Effector memory CD4-positive, alpha-beta T cell (primary cell): ENCODE results near the gene ZNF644.
"Not testable (repeated sequence)": the region's sequence is repeated elsewhere in the genome, so short reads cannot be mapped to it uniquely, and the experiment has no call there.

ENCODE experiments used
- DNase-seq, 3 donors: peaks; one replicate each; pipeline ENCODE4 v3.0.0-alpha.2; 2020
- H3K27ac ChIP-seq: 2 replicates; pipeline ENCODE4 v1.7.0; 2013; ENCODE audit warnings: mild to moderate bottlenecking, low read length, moderate library complexity; ENCODE audit not compliant: insufficient read depth, poor library complexity, severe bottlenecking
- H3K27me3 ChIP-seq: replicated peaks from 2 replicates; pipeline ENCODE4 v1.7.0; 2013; ENCODE audit warnings: mild to moderate bottlenecking, low read length; ENCODE audit not compliant: insufficient read depth, control insufficient read depth, poor library complexity, severe bottlenecking
- H3K36me3 ChIP-seq: 2 replicates; pipeline ENCODE4 v1.7.0; 2013; ENCODE audit warnings: mild to moderate bottlenecking, low read length, moderate library complexity; ENCODE audit not compliant: control insufficient read depth, insufficient read depth
- H3K4me1 ChIP-seq: 2 replicates; pipeline ENCODE4 v1.7.0; 2013; ENCODE audit warnings: low read length, mild to moderate bottlenecking; ENCODE audit not compliant: control insufficient read depth, insufficient read depth, poor library complexity, severe bottlenecking
- H3K4me3 ChIP-seq: 2 replicates; pipeline ENCODE4 v1.7.0; 2013; ENCODE audit warnings: low read length, low read depth, mild to moderate bottlenecking; ENCODE audit not compliant: insufficient read depth, poor library complexity, severe bottlenecking
- H3K9me3 ChIP-seq: 2 replicates; pipeline ENCODE4 v1.7.0; 2013; ENCODE audit warnings: mild to moderate bottlenecking, low read length, moderate library complexity; ENCODE audit not compliant: control insufficient read depth

ZNF644 gene

GRCh38 chr1:90922202-90922601 is 99.6 kb downstream of the ZNF644 start:
- Histone ChIP-seq H3K36me3 (peaks cover 4% of the 10 kb centered on the region), H3K4me1 (peaks cover 31% of the 10 kb centered on the region), H3K27ac (no peak overlapping the region), H3K27me3 (no peaks in the 10 kb centered on the region), H3K9me3 (no peaks in the 10 kb centered on the region), H3K4me3 (no peak overlapping the region)
- no peak for DNase-seq

DNA sequence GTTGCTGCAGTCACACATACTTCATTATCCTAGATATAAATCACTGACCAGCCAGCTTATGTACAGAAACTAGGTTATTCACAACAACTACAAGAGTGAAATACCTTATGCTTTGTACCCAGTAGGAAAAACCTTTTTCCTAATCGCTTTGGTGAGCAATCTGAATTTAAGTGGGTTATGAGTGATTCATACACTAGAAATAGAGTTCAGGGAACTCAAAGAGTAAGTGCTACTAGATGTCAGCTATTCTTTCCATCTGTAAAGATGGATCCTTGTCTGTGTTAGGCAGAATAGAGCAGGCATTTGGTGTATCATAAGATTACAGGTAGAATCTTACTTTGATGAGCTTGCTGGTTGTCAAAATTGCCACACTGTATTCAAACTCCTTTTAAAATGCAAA is 101.9 kb downstream of the ZNF644 start:
- no peak overlapping the region for H3K27ac ChIP-seq
- no peaks in the 10 kb centered on the region for H3K27me3 ChIP-seq
- H3K4me3 ChIP-seq = no peak overlapping the region
- H3K4me1 ChIP-seq = peaks cover 22% of the 10 kb centered on the region
- DNase-seq = no peak
- H3K36me3 ChIP-seq = peaks cover 14% of the 10 kb centered on the region
- H3K9me3 ChIP-seq = no peaks in the 10 kb centered on the region

DNA sequence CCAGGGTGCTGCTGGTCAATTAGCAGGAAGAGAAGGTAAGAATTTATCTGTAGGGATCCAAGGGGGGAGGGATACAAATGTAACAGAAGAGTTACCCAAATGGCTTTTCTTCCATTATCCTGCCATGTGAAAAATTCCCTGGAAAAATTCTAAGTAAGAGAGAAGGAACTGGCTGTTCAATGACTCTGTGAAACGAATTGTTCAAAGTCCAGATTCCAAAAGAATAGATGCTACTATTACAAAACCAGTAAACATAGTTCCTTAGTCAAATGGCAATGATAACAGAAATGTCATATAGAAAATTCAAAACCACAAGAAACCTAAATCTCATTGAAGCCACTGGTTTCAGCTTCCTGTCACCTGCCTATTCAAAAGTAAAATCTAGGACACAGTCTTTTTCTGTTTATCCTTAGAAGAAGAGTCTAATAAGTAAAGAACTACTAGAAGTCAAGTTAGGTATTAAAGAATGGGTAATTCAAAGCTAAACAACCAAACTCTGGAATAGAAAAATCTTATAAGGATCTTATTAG is 102.6 kb downstream of the ZNF644 start:
- DNase-seq = no peak
- no peaks in the 10 kb centered on the region for H3K27me3 ChIP-seq
- no peak overlapping the region for H3K27ac ChIP-seq
- H3K4me1 ChIP-seq = peaks cover 22% of the 10 kb centered on the region
- no peak overlapping the region for H3K4me3 ChIP-seq
- no peaks in the 10 kb centered on the region for H3K9me3 ChIP-seq
- H3K36me3 ChIP-seq = peaks cover 17% of the 10 kb centered on the region

DNA sequence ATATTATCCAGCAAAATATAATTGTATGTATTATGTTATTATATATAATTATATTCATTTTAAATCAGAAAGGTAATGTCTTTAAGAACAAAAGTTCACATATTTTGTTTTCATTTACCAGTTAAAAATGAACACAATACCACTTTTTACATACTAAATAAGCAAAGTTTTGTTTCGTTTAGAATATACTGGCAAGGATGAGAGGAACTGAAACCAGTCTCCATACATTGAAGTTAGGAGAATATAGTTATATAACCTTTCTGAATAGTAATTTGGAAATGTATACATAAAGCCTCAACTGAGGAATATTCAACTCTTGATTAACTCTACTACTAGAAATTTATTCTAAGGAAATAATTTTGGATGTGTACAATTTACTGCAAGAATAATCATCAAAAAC is 110.5 kb downstream of the ZNF644 start:
- H3K27me3 ChIP-seq = no peaks in the 10 kb centered on the region
- H3K36me3 ChIP-seq = peaks cover 13% of the 10 kb centered on the region
- no peaks in the 10 kb centered on the region for H3K9me3 ChIP-seq
- H3K27ac ChIP-seq = no peak overlapping the region
- H3K4me1 ChIP-seq = no peaks in the 10 kb centered on the region
- no peak overlapping the region for H3K4me3 ChIP-seq
- no peak for DNase-seq

DNA sequence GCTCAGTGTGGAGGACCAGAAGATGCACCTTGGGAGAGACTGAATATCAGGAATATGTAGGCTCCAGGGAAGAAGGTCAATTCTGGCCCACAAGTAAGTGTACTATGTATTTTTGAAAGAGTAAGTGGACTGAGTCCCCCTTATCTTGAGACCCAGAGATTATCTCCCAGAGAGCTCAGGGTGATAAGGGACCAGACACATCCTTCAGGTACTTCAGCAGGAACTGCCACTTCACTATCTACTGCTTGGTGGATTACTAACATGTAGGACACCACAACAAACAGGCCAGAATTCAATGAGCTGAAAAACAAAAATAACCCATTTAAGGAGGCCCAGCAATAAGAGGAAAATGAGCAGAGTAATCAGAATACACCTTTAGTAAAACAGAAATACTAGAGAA is 119.2 kb downstream of the ZNF644 start:
- no peak for DNase-seq
- no peak overlapping the region for H3K4me3 ChIP-seq
- H3K27ac ChIP-seq = no peak overlapping the region
- no peaks in the 10 kb centered on the region for H3K9me3 ChIP-seq
- H3K36me3 ChIP-seq = peaks cover 8% of the 10 kb centered on the region
- H3K4me1 ChIP-seq = no peaks in the 10 kb centered on the region
- no peaks in the 10 kb centered on the region for H3K27me3 ChIP-seq

DNA sequence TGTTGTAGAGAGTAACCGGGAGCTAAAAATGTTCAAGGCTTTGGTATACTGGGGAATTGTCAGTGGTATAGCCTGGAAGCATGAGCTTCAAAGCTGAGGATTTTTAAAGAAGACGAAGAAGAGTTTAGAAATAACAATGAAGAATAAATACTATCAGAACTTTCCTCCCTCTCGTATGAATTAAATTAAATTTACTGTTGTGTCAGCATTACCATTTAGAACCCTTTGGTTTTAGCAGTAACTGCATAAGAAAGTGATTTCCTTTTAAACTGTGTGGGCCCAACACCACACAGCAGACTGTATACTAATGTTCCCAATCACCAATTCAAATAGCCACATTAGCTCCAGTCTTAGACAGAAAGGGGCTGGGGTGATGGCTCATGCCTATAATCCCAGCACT is 122.6 kb downstream of the ZNF644 start:
- peaks cover 8% of the 10 kb centered on the region for H3K36me3 ChIP-seq
- DNase-seq = no peak
- no peaks in the 10 kb centered on the region for H3K4me1 ChIP-seq
- H3K27ac ChIP-seq = no peak overlapping the region
- no peaks in the 10 kb centered on the region for H3K27me3 ChIP-seq
- no peak overlapping the region for H3K4me3 ChIP-seq
- H3K9me3 ChIP-seq = no peaks in the 10 kb centered on the region

DNA sequence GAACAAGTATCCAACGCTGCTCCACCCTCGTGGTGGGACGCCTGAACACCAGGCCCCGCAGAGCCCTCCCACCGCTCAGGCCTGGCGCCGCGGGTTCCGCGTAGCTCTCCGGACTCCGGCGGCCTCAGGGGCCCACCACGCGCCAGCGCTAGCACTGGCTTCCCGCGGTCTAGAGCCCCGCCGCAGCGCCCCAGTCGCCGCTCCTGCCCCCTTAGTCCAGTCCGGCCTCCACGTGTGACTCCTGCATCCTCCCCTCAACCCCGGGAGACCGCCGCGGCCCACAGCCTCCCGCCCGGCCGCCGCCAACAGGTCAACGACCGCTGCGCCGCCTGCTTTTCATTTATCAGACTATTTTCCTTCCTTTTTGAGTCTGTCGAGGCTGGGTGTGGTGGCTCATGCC is 128.2 kb downstream of the ZNF644 start:
- H3K9me3 ChIP-seq, H3K36me3 ChIP-seq, DNase-seq, H3K4me1 ChIP-seq, H3K27ac ChIP-seq, H3K4me3 ChIP-seq, H3K27me3 ChIP-seq: not testable (repeated sequence)

GRCh38 chr1:90892884-90893283 is 129.0 kb downstream of the ZNF644 start:
- H3K27me3 ChIP-seq, DNase-seq: not testable (repeated sequence)

DNA sequence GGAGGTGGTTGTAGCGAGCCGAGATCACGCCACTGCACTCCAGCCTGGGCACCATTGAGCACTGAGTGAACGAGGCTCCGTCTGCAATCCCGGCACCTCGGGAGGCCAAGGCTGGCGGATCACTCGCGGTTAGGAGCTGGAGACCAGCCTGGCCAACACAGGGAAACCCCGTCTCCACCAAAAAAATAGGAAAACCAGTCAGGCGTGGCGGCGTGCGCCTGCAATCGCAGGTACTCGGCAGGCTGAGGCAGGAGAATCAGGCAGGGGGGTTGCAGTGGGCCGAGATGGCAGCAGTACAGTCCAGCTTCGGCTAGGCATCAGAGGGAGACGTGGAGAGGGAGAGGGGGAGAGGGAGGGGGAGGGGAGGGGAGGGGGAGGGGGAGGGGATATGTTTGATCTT is 129.6 kb downstream of the ZNF644 start:
- H3K4me3 ChIP-seq, H3K4me1 ChIP-seq, H3K9me3 ChIP-seq, H3K36me3 ChIP-seq, H3K27me3 ChIP-seq, DNase-seq, H3K27ac ChIP-seq: not testable (repeated sequence)

More at GRCh38 chr1:90892884-90893283, 129.0 kb downstream of the ZNF644 start:
- H3K27ac ChIP-seq, H3K36me3 ChIP-seq, H3K9me3 ChIP-seq, H3K4me3 ChIP-seq, H3K4me1 ChIP-seq: not testable (repeated sequence)

- H3K36me3 ChIP-seq, H3K27ac ChIP-seq, H3K4me1 ChIP-seq, H3K27me3 ChIP-seq, H3K4me3 ChIP-seq, H3K9me3 ChIP-seq, DNase-seq: not testable (repeated sequence)
Measured at GRCh38 chr1:90891756-90892155, 130.1 kb downstream of the ZNF644 start.

DNA sequence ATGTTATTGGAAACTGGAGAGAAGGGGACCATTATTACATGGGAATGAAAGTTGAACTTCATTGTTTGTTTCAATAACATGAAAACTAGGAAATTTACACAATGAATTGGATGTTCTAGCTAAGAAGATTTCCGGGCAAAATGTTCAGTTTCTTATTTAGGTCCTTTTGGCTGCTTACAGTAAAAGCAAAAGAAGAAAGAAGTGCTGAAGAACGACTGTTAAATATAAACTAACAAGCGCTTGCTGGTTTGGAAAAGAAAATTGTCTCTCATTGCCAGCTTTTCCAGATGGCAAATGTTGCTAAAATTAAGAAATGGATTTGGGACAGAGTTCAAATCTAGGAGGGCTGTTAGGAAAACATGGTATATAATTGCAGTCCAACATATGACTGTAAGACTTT is 139.6 kb downstream of the ZNF644 start:
- no peaks in the 10 kb centered on the region for H3K36me3 ChIP-seq
- peaks cover 13% of the 10 kb centered on the region for H3K9me3 ChIP-seq
- H3K4me3 ChIP-seq = no peak overlapping the region
- no peak for DNase-seq
- H3K27ac ChIP-seq = no peak overlapping the region
- H3K27me3 ChIP-seq = no peaks in the 10 kb centered on the region
- H3K4me1 ChIP-seq = no peaks in the 10 kb centered on the region
